Adrenal gland (tissue), 12 donors: Measurements from ENCODE around the gene GPC6. TPM values are rescaled to one million over a fixed set of nuclear protein-coding genes. Genes with fewer than 3 reads are reported as not detected.

Experiments used
- DNase-seq, 7 donors: peaks; one replicate each; pipeline ENCODE4 v3.0.0-alpha.2; 2019 to 2020
- H3K27ac ChIP-seq, 5 donors: fragments of 200-600 bp; sonication (generic) in 4 of 5; 1 replicate in 3 of 5; 2 replicates in 2 of 5; pipeline versions ENCODE4 v1.5.1 to v1.8.0; 2016 to 2020; ENCODE audit warnings: mild to moderate bottlenecking in 1 of 5
- H3K27me3 ChIP-seq: fragments of 200-600 bp; 2 replicates; pipeline ENCODE4 v1.8.0; 2021
- H3K36me3 ChIP-seq, 2 donors: fragments of 200-600 bp; replicated peaks in 1 of 2; 1 replicate in 1 of 2; 2 replicates in 1 of 2; pipeline versions ENCODE4 v1.5.1 to v1.8.0; 2018 to 2022
- H3K4me1 ChIP-seq, 2 donors: fragments of 200-600 bp; replicated peaks in 1 of 2; 1 replicate in 1 of 2; 2 replicates in 1 of 2; pipeline versions ENCODE4 v1.5.1 to v1.8.0; 2018 to 2021
- H3K4me3 ChIP-seq, 4 donors: fragments of 200-600 bp; sonication (generic) in 3 of 4; one replicate each; pipeline ENCODE4 v1.5.1; 2016 to 2018
- H3K9me3 ChIP-seq, 3 donors: fragments of 200-600 bp; sonication (generic) in 1 of 3; replicated peaks in 1 of 3; 1 replicate in 2 of 3; 2 replicates in 1 of 3; pipeline versions ENCODE4 v1.5.1 to v1.8.0; 2016 to 2021
- POLR2A ChIP-seq, 2 donors: fragments of 450-650 bp; IDR thresholded peaks; one replicate each; pipeline ENCODE4 v1.6.1; 2017; ENCODE audit warnings: antibody characterized with exemption in 2 of 2, mild to moderate bottlenecking in 2 of 2, moderate library complexity in 1 of 2
- WGBS, 4 donors: extraction: QIAGEN DNeasy Blood & Tissue Kit in 2 of 4; methylation state at CpG; one replicate each; pipeline versions ENCODE4 v1.1.5 to v1.1.7; 2013 to 2017; 5-methylcytosine and 5-hydroxymethylcytosine counted together
- intact Hi-C, 2 donors: fragments of 100-400 bp; cut with DNase I; formaldehyde crosslinking; loops; one replicate each; pipeline versions ENCODE4 v1.14.1 to v1.15.0; 2022 to 2023
- polyA plus RNA-seq, 3 donors: library from polyadenylated mRNA; stranded (reverse); fragments of 200-250 nt in 2 of 3; fragments of 350-450 nt in 1 of 3; fragmentation: Illumina TruSeq in 1 of 3; extraction: RNeasy Lipid Tissue Mini Kit (QIAGEN cat#74804) in 1 of 3; gene quantifications; one replicate each; pipeline ENCODE4 v1.2.3, GENCODE V29; 2013 to 2014
- total RNA-seq, 9 donors: library from RNA; depleted of rRNA in 4 of 9; stranded (reverse); fragments of >200 nt in 4 of 9; fragments of 120-200 nt in 1 of 9; fragmentation: NEBNext Ultra II Directional in 1 of 9; extraction: Animal tissue kit (Norgen Biotek cat#: 25700) in 1 of 9; gene quantifications; one replicate each; pipeline versions ENCODE4 v1.1.0 to v1.2.4, GENCODE V29; 2013 to 2023
- TF ChIP-seq, protein P1 (sequence below), 6 experiments: fragments of 450-650 bp in 4 of 6; fragments of 200-600 bp in 2 of 6; sonication (generic) in 1 of 6; IDR thresholded peaks; 1 replicate in 5 of 6; 2 replicates in 1 of 6; pipeline versions ENCODE4 v1.5.1 to v1.8.0; 2016 to 2021; ENCODE audit warnings: antibody characterized with exemption in 6 of 6, mild to moderate bottlenecking in 2 of 6, moderate library complexity in 1 of 6
- donor health status: healthy with polysubstance abuse.
- donor health status: Bipolar disorder and iron deficiency.
- donor health status: DM: yes; HTN: yes; CAD: no.
- donor health status: DM: no; HTN: no; CAD: no.
- donor health status: DM: no; HTN: no; CAD: no.
- donor health status: DM: yes; HTN: yes; CAD: no.

GPC6 gene
- total and polyA plus RNA-seq, 12 donors, result 0.37 to 62.3 (median 2.5) TPM

DNA sequence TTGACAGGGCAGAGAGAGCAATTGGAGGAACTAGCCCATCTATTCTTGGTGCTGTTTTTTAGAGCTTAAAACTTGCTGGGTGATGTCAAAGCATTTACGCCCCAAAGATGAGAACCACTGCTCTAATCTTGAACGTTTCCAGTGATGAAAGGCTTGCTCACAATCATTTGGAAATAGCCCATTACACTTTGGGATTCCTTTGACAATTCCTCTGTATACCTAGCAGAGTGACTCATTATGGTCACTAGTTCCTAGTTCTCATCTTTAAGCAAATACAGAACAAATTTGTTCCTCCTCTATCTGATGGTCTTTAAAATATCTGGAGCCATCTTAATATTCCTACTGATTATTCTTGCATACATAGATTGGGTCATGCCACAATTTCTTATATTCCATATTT lies 112.3 kb downstream of the GPC6 start:
- intact Hi-C loops, result no loop called here
- DNase-seq, result no peak
- Histone ChIP-seq H3K27ac (no peak overlapping the region), H3K4me1 (no peaks in the 10 kb centered on the region), H3K36me3 (no peaks in the 10 kb centered on the region), H3K4me3 (no peak overlapping the region), H3K27me3 (no peaks in the 10 kb centered on the region), H3K9me3 (no peaks in the 10 kb centered on the region)
- WGBS, 4 donors, result 68 to 92% (median 81%) methylated on average over 2 of the region's 2 CpGs
- no peak for TF ChIP-seq POLR2A (IDR thresholded peaks at IDR 0.05)
- TF ChIP-seq, protein P1, sequence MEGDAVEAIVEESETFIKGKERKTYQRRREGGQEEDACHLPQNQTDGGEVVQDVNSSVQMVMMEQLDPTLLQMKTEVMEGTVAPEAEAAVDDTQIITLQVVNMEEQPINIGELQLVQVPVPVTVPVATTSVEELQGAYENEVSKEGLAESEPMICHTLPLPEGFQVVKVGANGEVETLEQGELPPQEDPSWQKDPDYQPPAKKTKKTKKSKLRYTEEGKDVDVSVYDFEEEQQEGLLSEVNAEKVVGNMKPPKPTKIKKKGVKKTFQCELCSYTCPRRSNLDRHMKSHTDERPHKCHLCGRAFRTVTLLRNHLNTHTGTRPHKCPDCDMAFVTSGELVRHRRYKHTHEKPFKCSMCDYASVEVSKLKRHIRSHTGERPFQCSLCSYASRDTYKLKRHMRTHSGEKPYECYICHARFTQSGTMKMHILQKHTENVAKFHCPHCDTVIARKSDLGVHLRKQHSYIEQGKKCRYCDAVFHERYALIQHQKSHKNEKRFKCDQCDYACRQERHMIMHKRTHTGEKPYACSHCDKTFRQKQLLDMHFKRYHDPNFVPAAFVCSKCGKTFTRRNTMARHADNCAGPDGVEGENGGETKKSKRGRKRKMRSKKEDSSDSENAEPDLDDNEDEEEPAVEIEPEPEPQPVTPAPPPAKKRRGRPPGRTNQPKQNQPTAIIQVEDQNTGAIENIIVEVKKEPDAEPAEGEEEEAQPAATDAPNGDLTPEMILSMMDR (IDR thresholded peaks at IDR 0.05), result no peak

DNA sequence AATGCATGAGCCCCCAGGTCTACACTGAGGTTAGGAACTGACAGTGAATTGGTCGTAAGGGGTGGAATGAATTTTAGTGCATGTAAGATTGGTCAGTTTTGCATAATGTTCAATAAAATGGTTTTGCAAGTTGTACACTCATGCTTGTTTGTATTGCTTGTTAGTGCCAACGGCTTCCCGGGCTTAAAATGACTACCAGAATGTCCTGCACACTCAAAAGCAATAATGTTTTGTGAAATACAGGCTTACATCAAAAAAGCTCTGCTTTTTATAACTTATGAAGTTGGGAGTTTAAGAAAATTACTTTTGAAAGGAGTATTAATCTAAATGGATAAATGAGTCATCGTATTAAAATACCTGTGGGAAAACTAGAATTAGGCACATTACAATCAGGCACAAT lies 112.9 kb downstream of the GPC6 start:
- Histone ChIP-seq H3K4me3 (no peak overlapping the region), H3K27me3 (no peaks in the 10 kb centered on the region), H3K36me3 (no peaks in the 10 kb centered on the region), H3K9me3 (no peaks in the 10 kb centered on the region), H3K27ac (no peak overlapping the region), H3K4me1 (no peaks in the 10 kb centered on the region)
- 90 to 97% (median 92%) methylated on average over 4 of the region's 4 CpGs for WGBS, 4 donors
- no peak for DNase-seq
- TF ChIP-seq, protein P1 (IDR thresholded peaks at IDR 0.05), result no peak
- no peak for TF ChIP-seq POLR2A (IDR thresholded peaks at IDR 0.05)
- intact Hi-C loops, result no loop called here

DNA sequence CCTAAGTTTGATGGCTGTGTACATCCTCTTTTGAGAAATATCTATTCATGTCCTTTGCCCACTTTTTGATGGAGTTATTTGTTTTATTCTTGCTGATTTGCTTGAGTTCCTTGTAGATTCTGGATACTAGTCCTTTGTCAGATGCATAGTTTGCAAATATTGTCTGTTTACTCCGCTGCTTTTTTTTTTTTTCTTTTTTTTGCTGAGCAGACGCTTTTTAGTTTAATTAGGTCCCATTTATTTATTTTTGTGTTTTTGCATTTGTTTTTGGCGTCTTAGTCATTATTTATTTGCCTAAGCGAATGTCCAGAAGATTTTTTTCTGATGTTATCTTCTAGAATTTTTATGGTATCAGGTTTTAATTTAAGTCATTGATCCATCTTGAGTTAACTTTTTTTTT lies 114.9 kb downstream of the GPC6 start:
- no peaks in the 10 kb centered on the region for H3K36me3 ChIP-seq
- TF ChIP-seq, protein P1 (IDR thresholded peaks at IDR 0.05), result no peak
- no peak for TF ChIP-seq POLR2A (IDR thresholded peaks at IDR 0.05)
- 81 to 94% (median 86%) methylated on average over 4 of the region's 4 CpGs for WGBS, 4 donors
- no peaks in the 10 kb centered on the region for H3K27me3 ChIP-seq
- H3K27ac ChIP-seq, result no peak overlapping the region
- no peaks in the 10 kb centered on the region for H3K4me1 ChIP-seq
- intact Hi-C loops, result no loop called here
- H3K4me3 ChIP-seq, result no peak overlapping the region
- no peak for DNase-seq
- H3K9me3 ChIP-seq, result no peaks in the 10 kb centered on the region

DNA sequence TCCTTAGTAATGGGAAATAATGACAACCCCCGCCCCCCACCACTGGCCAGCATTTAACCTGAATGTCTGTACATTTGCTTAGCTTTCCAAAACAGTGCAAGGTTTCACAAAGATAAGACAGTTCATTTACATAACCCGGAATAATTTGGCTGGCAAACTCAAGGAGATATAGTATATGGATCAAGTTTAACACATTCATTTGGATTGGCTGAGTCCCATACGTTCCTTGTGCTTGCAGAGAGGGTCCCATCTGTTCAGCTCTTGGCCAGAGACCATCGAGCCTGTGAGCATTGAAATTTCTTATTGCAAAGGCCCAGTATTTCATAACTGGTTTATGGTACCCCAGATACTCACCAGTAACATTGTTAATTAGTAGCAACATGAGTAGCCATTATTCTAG lies 116.5 kb downstream of the GPC6 start:
- Histone ChIP-seq H3K36me3 (no peaks in the 10 kb centered on the region), H3K27ac (no peak overlapping the region), H3K4me3 (no peak overlapping the region), H3K9me3 (no peaks in the 10 kb centered on the region), H3K4me1 (no peaks in the 10 kb centered on the region), H3K27me3 (no peaks in the 10 kb centered on the region)
- intact Hi-C loops, result no loop called here
- TF ChIP-seq, protein P1 (IDR thresholded peaks at IDR 0.05), result no peak
- TF ChIP-seq POLR2A (IDR thresholded peaks at IDR 0.05), result no peak
- DNase-seq, result no peak
- 61 to 74% (median 72%) methylated on average over 4 of the region's 4 CpGs for WGBS, 4 donors
